Activated gamma-delta T cell treated with Interleukin-2 at 50 U/mL for 16 hours (primary cell): ENCODE data around the gene ARF1.

Experiments used
- DNase-seq: peaks from one replicate; pipeline ENCODE4 v3.0.0-alpha.2; 2020

ARF1 gene

GRCh38 chr1:228050571-228051231, 31.8 kb upstream of the ARF1 start:
- DNase-seq = no peak

GRCh38 chr1:228058172-228058948, 24.1 kb upstream of the ARF1 start:
- no peak for DNase-seq

DNA sequence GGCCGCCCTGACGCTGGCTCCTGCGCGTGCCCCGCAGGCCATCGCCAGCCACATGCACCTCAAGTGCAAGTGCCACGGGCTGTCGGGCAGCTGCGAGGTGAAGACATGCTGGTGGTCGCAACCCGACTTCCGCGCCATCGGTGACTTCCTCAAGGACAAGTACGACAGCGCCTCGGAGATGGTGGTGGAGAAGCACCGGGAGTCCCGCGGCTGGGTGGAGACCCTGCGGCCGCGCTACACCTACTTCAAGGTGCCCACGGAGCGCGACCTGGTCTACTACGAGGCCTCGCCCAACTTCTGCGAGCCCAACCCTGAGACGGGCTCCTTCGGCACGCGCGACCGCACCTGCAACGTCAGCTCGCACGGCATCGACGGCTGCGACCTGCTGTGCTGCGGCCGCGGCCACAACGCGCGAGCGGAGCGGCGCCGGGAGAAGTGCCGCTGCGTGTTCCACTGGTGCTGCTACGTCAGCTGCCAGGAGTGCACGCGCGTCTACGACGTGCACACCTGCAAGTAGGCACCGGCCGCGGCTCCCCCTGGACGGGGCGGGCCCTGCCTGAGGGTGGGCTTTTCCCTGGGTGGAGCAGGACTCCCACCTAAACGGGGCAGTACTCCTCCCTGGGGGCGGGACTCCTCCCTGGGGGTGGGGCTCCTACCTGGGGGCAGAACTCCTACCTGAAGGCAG, 23.4 kb upstream of the ARF1 start:
- peak; percentile 26 for DNase-seq

- peak; percentile 51 for DNase-seq
These were observed 22.7 kb upstream of the ARF1 start for GRCh38 chr1:228059634-228060457.

GRCh38 chr1:228060458-228061190, 21.9 kb upstream of the ARF1 start:
- DNase-seq = no peak

- no peak for DNase-seq
These were observed 21.0 kb upstream of the ARF1 start for GRCh38 chr1:228061411-228062084.

DNA sequence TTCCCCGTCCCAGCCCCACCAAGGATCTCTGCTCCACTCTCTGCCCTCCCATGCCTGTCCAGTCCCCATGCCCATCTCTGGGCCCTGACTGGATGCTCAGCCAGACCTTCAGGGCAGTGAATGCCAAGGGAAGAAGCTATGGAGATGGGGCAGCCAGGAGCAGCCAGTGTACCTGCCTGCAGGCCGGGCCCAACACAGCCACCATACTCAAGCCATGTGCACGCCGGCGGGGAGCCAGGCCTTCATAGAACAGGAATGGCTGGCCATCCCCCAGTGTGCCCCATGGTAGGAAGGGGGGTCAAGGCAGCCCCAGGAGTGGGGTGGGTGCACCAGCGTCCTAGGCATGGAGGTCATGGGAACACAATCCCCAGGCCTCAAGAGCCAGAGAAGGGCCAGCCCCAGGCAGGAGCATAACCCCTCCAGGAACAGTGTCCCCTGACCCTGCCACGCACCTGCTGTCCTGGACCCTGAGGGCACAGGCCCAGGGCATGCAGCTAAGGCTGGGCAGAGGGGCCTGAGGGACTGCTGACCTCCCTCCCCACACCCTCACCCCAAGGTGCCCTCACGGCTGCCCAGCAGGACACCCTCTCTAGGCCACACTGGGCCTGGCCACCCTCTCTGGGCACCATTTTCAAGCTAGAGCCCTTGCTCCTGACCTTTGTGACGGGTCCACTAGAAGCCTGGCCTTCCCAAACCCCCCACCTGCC, 20.3 kb upstream of the ARF1 start:
- DNase-seq = no peak

DNA sequence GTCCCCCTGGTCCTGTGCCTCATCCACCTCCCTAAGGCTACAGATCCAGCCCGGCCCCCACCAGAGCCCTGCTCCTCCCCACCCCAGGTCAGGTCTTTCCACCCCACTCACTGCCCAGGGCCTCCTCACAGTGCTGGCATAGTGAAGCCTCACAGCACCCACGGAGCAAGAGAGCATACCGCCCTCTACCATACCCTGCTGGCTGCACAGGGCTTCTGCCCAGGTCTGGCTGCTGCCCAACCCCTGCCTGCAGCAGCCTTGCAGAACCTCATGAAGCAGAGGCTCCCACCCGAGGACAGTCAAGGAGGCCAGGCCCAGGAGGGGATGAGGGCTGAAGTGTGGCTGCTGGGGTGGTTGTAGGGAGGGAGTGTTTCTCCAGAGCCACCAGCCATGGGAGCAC, 19.7 kb upstream of the ARF1 start:
- no peak for DNase-seq

DNA sequence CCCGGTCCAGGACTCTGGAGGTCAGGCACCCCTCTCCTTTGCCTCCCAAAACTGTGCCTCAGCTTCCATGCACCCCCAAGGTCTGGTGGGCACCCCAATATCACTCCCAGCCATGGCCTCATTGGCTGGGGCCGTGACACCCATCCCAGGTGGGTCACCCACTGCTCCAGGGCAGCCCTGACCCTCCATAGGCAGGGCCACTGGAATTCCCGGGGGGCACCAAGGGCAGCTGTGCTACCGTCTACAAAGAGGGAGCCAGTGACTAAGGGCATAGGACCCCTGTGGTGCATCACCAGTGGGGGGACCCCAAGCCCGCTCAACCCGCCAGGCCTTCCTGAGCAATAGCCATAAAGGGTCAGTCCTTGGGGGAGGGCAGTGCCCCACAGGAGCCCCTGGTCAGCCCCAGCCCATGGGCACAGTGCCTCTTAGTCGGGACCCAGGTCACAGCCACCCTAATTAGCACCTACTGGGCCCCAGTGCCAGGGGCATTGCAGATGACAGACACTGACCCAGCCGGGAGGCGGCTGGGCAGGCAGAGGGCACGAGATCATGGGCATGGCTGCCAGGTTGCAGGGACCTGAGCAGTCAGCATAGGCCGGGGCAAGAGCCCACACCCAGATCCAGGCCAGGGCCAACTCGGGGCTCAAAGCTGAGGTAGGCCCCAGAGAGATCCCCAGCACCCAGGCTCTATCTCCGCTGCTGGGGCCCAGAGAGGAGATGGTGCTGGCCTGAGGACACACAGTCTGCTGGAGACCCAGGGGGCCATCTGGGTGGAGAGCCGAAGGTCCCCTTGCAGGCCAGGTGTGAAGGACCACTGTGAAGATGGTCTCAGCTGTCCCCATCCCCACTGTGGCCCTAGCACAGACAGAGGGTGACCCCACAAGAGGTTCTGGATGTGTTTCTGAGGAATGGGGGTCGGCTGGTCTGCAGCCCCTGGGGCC, 19.0 kb upstream of the ARF1 start:
- no peak for DNase-seq

DNA sequence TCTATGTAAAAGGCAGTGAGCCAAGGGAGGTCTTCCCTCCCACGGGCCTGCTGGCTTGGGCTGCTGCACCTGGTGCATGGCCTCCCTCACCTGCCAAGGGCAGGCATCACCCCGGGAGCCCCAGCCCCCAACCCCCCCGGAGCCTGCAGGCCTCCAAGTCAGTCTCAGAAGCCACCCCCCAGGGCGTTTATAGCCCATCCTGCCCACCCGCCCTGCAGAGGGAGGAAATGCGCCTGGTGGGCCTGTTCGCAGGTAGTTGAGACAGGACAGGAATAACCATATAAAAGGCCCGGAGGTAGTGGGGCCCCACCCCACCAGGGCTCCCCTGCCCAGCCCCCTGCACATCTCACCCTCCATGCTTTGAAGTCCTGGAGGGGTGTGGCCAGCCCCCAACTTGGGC, 18.2 kb upstream of the ARF1 start:
- DNase-seq = no peak

DNA sequence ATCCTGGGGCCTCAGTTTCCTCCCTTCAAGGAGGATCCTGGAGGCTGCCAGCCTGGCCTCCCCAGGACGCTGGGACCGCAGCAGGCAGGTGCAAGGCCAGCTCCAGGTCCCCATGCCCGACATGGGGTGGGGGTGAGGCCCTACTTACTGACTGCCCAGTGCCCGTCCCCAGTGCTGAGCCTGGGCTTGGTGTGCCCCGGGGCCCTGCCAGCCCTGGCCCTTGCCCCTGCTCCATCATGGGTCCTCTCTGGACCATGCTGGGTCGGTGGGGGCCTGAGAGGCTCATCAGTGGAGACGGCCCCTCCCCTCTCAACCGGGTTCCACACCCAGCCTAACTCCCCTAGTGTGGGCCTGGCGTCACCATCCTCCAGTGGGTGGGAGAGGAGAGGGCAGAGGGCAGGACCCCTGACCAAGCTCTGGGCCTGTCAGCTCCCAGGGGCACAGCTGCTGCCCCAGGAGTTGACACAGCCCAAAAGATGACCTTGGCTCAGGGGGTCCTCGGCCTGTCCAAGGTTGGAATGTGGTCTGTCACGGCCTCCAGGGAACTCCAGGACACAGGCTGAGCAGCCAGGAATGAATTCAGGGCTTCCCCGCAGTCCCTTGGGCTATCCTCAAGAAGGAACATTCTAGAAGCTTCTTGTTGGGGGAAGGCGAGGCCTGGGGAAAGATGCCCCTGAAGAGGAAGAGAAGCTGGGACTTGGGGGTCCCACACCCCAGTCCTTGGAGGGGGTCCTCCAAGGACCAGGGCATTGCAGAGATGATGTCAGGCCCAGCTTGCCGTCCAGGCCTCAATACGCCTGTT, 17.6 kb upstream of the ARF1 start:
- DNase-seq = no peak

- no peak for DNase-seq
These were observed 16.8 kb upstream of the ARF1 start for GRCh38 chr1:228065543-228066347.

- no peak for DNase-seq
These were observed 16.1 kb upstream of the ARF1 start for GRCh38 chr1:228066416-228066815.

GRCh38 chr1:228066891-228067654, 15.4 kb upstream of the ARF1 start:
- no peak for DNase-seq

GRCh38 chr1:228068359-228068758, 14.1 kb upstream of the ARF1 start:
- DNase-seq = no peak

- no peak for DNase-seq
These were observed 12.3 kb upstream of the ARF1 start for GRCh38 chr1:228070173-228070572.

GRCh38 chr1:228070851-228071250, 11.7 kb upstream of the ARF1 start:
- DNase-seq = no peak
